GM13976 (cell line): ENCODE data around the gene HSPA1L.
"Not testable (repeated sequence)": the region's sequence is repeated elsewhere in the genome, so short reads cannot be mapped to it uniquely, and the experiment has no call there.

ENCODE experiments used
- DNase-seq: peaks from one replicate; pipeline ENCODE4 v3.0.0; 2012; ENCODE audit warnings: low spot score
- CTCF ChIP-seq: IDR thresholded peaks from 2 replicates; pipeline ENCODE4 v1.5.1; 2012; ENCODE audit warnings: borderline replicate concordance, mild to moderate bottlenecking; ENCODE audit not compliant: insufficient read depth; ENCODE audit errors: extremely low read depth, missing control alignments, control extremely low read depth
- in situ Hi-C: fragments of 300-500 bp; cut with MboI; formaldehyde crosslinking; loops from one replicate; pipeline ENCODE4 v1.12.0; 2022; ENCODE audit warnings: low sequenced_read_pairs, mixed read lengths, inconsistent platforms; ENCODE audit not compliant: unreplicated experiment

The HSPA1L gene

GRCh38 chr6:31806470-31807272 lies 8.4 kb downstream of the HSPA1L start, which contains the start of gene LSM2:
Gene LSM2 (minus strand): TSS chr6:31806966. CDS start chr6:31806757, 209 bp downstream.
- TF ChIP-seq CTCF, result no peak
- in situ Hi-C loops, result no loop called here
- DNase-seq, result peak; percentile 100

- in situ Hi-C loops, result no loop called here
- DNase-seq, result peak; percentile 39
- no peak for TF ChIP-seq CTCF
Observed at GRCh38 chr6:31805939-31806469, 9.1 kb downstream of the HSPA1L start.

GRCh38 chr6:31801031-31801927 lies 13.8 kb downstream of the HSPA1L start:
- in situ Hi-C loops, DNase-seq: not testable (repeated sequence)

GRCh38 chr6:31799781-31800180 lies 15.3 kb downstream of the HSPA1L start:
- DNase-seq, result no peak
- in situ Hi-C loops, result no loop called here
- TF ChIP-seq CTCF, result no peak

GRCh38 chr6:31797588-31797987 lies 17.5 kb downstream of the HSPA1L start:
- no peak for DNase-seq
- TF ChIP-seq CTCF, result no peak

GRCh38 chr6:31796993-31797385 lies 18.1 kb downstream of the HSPA1L start:
- DNase-seq, result no peak
- in situ Hi-C loops, result no loop called here
- no peak for TF ChIP-seq CTCF

More at GRCh38 chr6:31797588-31797987, 17.5 kb downstream of the HSPA1L start:
- in situ Hi-C loops, result no loop called here
